Peyer's patch (tissue), 4 donors: ENCODE results near the gene TRIM61. TPM values are rescaled to one million over a fixed set of nuclear protein-coding genes. Genes with fewer than 3 reads are reported as not detected.

Source experiments
- DNase-seq, 3 donors: peaks; one replicate each; pipeline ENCODE4 v3.0.0-alpha.2; 2017 to 2019
- H3K27ac ChIP-seq, 4 donors: fragments of 200-600 bp; sonication (generic); one replicate each; pipeline ENCODE4 v1.5.1; 2016 to 2019
- H3K27me3 ChIP-seq, 2 donors: fragments of 200-600 bp; sonication (generic); one replicate each; pipeline ENCODE4 v1.5.1; 2019
- H3K36me3 ChIP-seq, 3 donors: fragments of 200-600 bp; sonication (generic); one replicate each; pipeline ENCODE4 v1.5.1; 2016 to 2019
- H3K4me1 ChIP-seq, 4 donors: fragments of 200-600 bp; sonication (generic); one replicate each; pipeline ENCODE4 v1.5.1; 2016 to 2019
- H3K4me3 ChIP-seq, 4 donors: fragments of 200-600 bp; sonication (generic); 1 replicate in 3 of 4; 2 replicates in 1 of 4; pipeline ENCODE4 v1.5.1; 2016 to 2019; ENCODE audit warnings: mild to moderate bottlenecking in 1 of 4
- H3K9me3 ChIP-seq, 4 donors: fragments of 200-600 bp; sonication (generic); one replicate each; pipeline ENCODE4 v1.5.1; 2016 to 2019; ENCODE audit warnings: mild to moderate bottlenecking in 1 of 4
- POLR2A ChIP-seq, 2 donors: fragments of 450-650 bp; IDR thresholded peaks; one replicate each; pipeline ENCODE4 v1.5.1; 2017; ENCODE audit warnings: antibody characterized with exemption in 2 of 2, mild to moderate bottlenecking in 2 of 2, moderate library complexity in 2 of 2
- small RNA-seq, 2 donors: library from RNA; depleted of rRNA; stranded (forward); fragments of <200 nt; gene quantifications; one replicate each; pipeline ENCODE3, GENCODE V24; 2016
- total RNA-seq, 4 donors: library from RNA; depleted of rRNA; stranded (reverse); fragments of >200 nt; gene quantifications; one replicate each; pipeline ENCODE4 v1.1.0, GENCODE V29; 2016
- TF ChIP-seq, protein P1 (sequence below), 6 experiments: fragments of 450-650 bp in 4 of 6; fragments of 200-600 bp in 2 of 6; sonication (generic) in 1 of 6; IDR thresholded peaks; one replicate each; pipeline ENCODE4 v1.5.1; 2017 to 2019; ENCODE audit warnings: antibody characterized with exemption in 6 of 6, mild to moderate bottlenecking in 3 of 6, moderate library complexity in 1 of 6

Gene TRIM61
- total RNA-seq, 4 donors from 2014 or later: 0.53 to 1.7 TPM; not detected in 2

GRCh38 chr4:164926301-164926700 is 51.2 kb downstream of the TRIM61 start:
- Histone ChIP-seq H3K9me3 (no peaks in the 10 kb centered on the region), H3K36me3 (no peaks in the 10 kb centered on the region), H3K4me3 (no peak overlapping the region), H3K27me3 (no peaks in the 10 kb centered on the region), H3K27ac (no peak overlapping the region), H3K4me1 (no peaks in the 10 kb centered on the region)
- TF ChIP-seq, protein P1, sequence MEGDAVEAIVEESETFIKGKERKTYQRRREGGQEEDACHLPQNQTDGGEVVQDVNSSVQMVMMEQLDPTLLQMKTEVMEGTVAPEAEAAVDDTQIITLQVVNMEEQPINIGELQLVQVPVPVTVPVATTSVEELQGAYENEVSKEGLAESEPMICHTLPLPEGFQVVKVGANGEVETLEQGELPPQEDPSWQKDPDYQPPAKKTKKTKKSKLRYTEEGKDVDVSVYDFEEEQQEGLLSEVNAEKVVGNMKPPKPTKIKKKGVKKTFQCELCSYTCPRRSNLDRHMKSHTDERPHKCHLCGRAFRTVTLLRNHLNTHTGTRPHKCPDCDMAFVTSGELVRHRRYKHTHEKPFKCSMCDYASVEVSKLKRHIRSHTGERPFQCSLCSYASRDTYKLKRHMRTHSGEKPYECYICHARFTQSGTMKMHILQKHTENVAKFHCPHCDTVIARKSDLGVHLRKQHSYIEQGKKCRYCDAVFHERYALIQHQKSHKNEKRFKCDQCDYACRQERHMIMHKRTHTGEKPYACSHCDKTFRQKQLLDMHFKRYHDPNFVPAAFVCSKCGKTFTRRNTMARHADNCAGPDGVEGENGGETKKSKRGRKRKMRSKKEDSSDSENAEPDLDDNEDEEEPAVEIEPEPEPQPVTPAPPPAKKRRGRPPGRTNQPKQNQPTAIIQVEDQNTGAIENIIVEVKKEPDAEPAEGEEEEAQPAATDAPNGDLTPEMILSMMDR (IDR thresholded peaks at IDR 0.05): no peak
- no peak for TF ChIP-seq POLR2A (IDR thresholded peaks at IDR 0.05)
- DNase-seq: no peak

DNA sequence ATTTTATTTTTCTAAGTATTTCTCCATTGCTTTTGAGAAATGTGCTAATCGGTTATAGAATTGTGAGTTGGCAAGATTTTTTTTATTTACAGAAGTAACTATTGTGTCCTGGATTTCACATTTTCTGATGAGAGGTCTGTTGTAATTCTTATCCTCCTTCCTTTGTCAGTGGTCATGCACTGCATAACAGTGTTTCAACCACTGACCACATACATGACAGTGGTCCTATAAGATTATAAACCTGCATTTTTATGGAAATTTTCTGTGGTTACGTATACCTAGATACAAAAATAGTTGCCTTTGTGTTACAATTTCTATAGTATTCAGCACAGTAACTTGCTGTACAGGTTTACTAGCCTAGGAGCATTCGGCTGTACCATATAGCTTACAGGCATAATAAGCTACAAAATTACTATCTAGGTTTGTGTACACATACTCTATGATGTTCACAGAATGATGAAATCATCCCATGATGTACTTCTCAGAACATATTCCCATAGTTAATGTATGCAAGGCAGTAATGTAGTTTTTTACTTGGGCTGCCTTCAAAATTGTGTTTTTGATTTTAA is 52.7 kb downstream of the TRIM61 start:
- no peak for DNase-seq
- Histone ChIP-seq H3K27me3 (no peaks in the 10 kb centered on the region), H3K36me3 (no peaks in the 10 kb centered on the region), H3K27ac (no peak overlapping the region), H3K4me3 (no peak overlapping the region), H3K4me1 (no peaks in the 10 kb centered on the region), H3K9me3 (no peaks in the 10 kb centered on the region)
- TF ChIP-seq, protein P1 (IDR thresholded peaks at IDR 0.05): no peak
- no peak for TF ChIP-seq POLR2A (IDR thresholded peaks at IDR 0.05)

DNA sequence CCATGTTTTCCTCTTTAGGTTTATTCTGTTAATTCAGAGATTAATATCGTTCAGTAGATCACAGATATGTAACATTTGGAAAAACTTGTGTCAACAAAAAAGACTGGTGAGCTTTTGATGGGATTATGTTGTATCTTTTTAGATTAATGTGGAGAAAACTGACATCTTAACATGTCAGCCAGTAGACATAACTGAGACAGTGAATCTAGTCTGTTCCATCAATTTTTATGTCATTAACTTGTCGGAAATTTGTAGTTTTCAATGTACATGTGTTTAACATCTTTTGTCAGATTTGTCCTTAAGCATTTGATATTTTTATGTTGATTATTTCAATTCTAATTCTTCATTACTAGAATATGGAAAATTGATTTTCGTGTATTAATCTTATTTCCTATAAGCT is 58.5 kb downstream of the TRIM61 start:
- H3K9me3 ChIP-seq: no peaks in the 10 kb centered on the region
- no peaks in the 10 kb centered on the region for H3K4me1 ChIP-seq
- TF ChIP-seq, protein P1 (IDR thresholded peaks at IDR 0.05): no peak
- TF ChIP-seq POLR2A (IDR thresholded peaks at IDR 0.05): no peak
- H3K27ac ChIP-seq: no peak overlapping the region
- no peak overlapping the region for H3K4me3 ChIP-seq
- H3K36me3 ChIP-seq: no peaks in the 10 kb centered on the region
- no peak for DNase-seq
- no peaks in the 10 kb centered on the region for H3K27me3 ChIP-seq

Small RNA genes lying within 50 kb of the gene (small RNA-seq; reads per million reads assigned to genes)
- 0 reads per million in 2 donors for gene AC106872.12

Other genes starting within 250 kb of the TRIM61 start
- 10 to 100 TPM in 3 of 4 donors, 1 to 10 TPM in 1; 6.6 to 17.3 (median 16.5) TPM for gene SMIM31, start 223.5 kb downstream of the TRIM61 start, total RNA-seq
- not detected for gene APELA, start 100.5 kb downstream of the TRIM61 start, total RNA-seq
- not detected for gene TRIM60, start 54.3 kb upstream of the TRIM61 start, total RNA-seq
- not detected for gene TRIM75, start 76.2 kb upstream of the TRIM61 start, total RNA-seq
- 10 to 100 TPM in 3 of 4 donors, 1 to 10 TPM in 1; 6.2 to 13.5 (median 13.3) TPM for gene TMEM192, start 135.2 kb upstream of the TRIM61 start, total RNA-seq
- gene KLHL2, start 229.9 kb upstream of the TRIM61 start, total RNA-seq: 10 to 100 TPM in 2 of 4 donors, 1 to 10 TPM in 2; 6.1 to 26.4 (median 10.6) TPM